ENCODE results near the gene CLDN20.

Gene CLDN20

DNA sequence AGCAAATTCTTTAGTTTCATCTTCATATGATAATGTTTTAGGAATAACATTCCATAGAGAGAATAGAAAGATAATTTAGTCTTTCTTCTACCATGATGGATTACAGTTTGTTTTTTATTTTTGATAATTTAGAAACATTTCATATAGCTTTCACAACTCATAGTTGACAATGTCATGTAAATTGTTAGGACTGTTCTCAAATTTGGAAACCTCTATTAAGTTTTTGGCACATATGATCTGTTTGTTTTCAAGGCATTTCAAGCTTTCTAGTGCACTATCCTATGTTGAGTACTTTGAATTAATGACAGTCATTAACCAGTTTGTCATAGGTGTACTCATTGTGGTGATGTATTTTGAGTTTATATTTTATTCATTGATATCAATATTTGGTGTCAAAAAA, 61.2 kb downstream of the CLDN20 start:
- no peak overlapping the region for H3K27ac Mint-ChIP-seq
- peaks cover 16% of the 10 kb centered on the region for H3K4me1 Mint-ChIP-seq
- H3K27me3 Mint-ChIP-seq: no peaks in the 10 kb centered on the region
- no peaks in the 10 kb centered on the region for H3K9me3 Mint-ChIP-seq
- no peaks in the 10 kb centered on the region for H3K36me3 Mint-ChIP-seq (ENCODE audit: low read depth)
- ATAC-seq: no peak
- no peak overlapping the region for H3K4me3 Mint-ChIP-seq
- DNase-seq: no peak

DNA sequence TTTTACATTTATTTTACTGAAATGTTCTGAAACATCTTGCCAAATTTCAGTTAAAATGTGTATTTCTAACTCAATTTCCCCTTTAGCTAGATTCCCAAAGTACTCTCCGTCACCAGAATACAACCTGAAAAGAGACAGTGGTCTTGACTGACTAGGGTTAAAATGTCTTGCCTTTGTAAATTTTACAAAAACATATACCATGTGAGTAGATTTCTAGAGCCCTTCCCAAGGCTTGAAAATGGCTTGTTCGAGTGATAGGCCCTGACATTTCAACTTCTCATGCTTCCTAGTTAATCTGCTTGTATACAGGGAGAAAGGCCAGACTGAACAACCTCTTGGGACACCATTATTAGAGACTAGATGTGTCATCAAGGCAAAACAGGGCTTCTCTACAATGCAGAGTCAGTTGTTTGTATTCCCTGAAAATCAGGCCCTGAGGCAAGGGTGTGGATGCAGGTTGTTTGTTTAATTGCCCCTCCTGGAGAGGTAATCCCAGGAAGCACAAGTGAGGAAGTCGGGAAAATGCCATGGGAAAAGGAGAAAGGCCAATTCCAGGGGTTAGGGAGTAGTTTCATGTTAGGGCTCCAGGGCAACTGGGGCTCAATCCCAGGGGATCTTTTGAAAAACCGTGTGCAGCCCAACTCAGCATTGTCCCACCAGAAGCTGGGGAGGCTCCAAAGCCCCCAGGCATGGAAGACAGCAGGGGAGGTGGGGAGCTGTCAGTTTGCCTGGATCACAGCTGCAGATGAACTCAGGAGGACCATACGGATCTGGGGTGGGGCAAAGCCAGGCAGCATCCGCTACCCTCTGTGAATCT, 62.1 kb downstream of the CLDN20 start:
- Mint-ChIP-seq H3K4me1 (peaks cover 22% of the 10 kb centered on the region), H3K27ac (no peak overlapping the region), H3K36me3 (ENCODE audit: low read depth) (no peaks in the 10 kb centered on the region), H3K27me3 (no peaks in the 10 kb centered on the region), H3K4me3 (no peak overlapping the region), H3K9me3 (no peaks in the 10 kb centered on the region)
- DNase-seq (no peak), ATAC-seq (no peak)
